ENCODE measurements around the gene MSANTD1. TPM values are rescaled to one million over a fixed set of nuclear protein-coding genes. Genes with fewer than 3 reads are reported as not detected.

MSANTD1 gene
- polyA plus RNA-seq, 1 donor from 2014 or later = 12.7 TPM

- Histone ChIP-seq H3K27me3 (ENCODE audit: insufficient read depth, low read depth, low read length) (no peaks in the 10 kb centered on the region), H3K79me2 (replicated peaks; ENCODE audit: insufficient read depth, low read length) (no peaks in the 10 kb centered on the region), H3K4me3 (ENCODE audit: low read length) (no peak overlapping the region), H2AFZ (ENCODE audit: low read depth, low read length) (no peak overlapping the region), H3K27ac (ENCODE audit: low read length) (no peak overlapping the region), H4K20me1 (ENCODE audit: insufficient read depth) (no peaks in the 10 kb centered on the region), H3K9ac (ENCODE audit: low read length) (no peak overlapping the region), H3K36me3 (ENCODE audit: insufficient read depth, low read length) (no peaks in the 10 kb centered on the region), H3K4me2 (ENCODE audit: low read length) (no peak overlapping the region), H3F3A (ENCODE audit: insufficient read depth, low read length, poor library complexity, severe bottlenecking) (no peaks in the 10 kb centered on the region), H3K9me3 (ENCODE audit: low read length) (no peaks in the 10 kb centered on the region), H3K9me2 (ENCODE audit: insufficient read depth, low read length) (no peaks in the 10 kb centered on the region)
- no peak for TF ChIP-seq SMC3 (conservative IDR thresholded peaks at IDR 0.05; ENCODE audit: poor library complexity)
- no peak for TF ChIP-seq EZH2 (IDR thresholded peaks at IDR 0.05; ENCODE audit: borderline replicate concordance, insufficient read depth, low read length, poor library complexity, severe bottlenecking)
- no peak for TF ChIP-seq RAD21 (conservative IDR thresholded peaks at IDR 0.05)
- TF ChIP-seq POLR2AphosphoS5 (IDR thresholded peaks at IDR 0.05) = no peak
- no peak for TF ChIP-seq MXI1 (conservative IDR thresholded peaks at IDR 0.05; ENCODE audit: poor library complexity, severe bottlenecking)
- no peak for TF ChIP-seq TAF1 (IDR thresholded peaks at IDR 0.05; ENCODE audit: low read depth)
- no peak for TF ChIP-seq CTCF (IDR thresholded peaks at IDR 0.05; ENCODE audit: poor library complexity, severe bottlenecking)
- TF ChIP-seq REST (IDR thresholded peaks at IDR 0.05; ENCODE audit: borderline replicate concordance) = no peak
- no peak for TF ChIP-seq EP300 (conservative IDR thresholded peaks at IDR 0.05; ENCODE audit: poor library complexity, severe bottlenecking)
Observed at GRCh38 chr4:3263876-3264193, 14.9 kb downstream of the MSANTD1 start.

- TF ChIP-seq EP300 (conservative IDR thresholded peaks at IDR 0.05; ENCODE audit: poor library complexity, severe bottlenecking) (no peak), EZH2 (IDR thresholded peaks at IDR 0.05; ENCODE audit: borderline replicate concordance, insufficient read depth, low read length, poor library complexity, severe bottlenecking) (no peak), TAF1 (IDR thresholded peaks at IDR 0.05; ENCODE audit: low read depth) (no peak), POLR2AphosphoS5 (IDR thresholded peaks at IDR 0.05) (no peak), SMC3 (conservative IDR thresholded peaks at IDR 0.05; ENCODE audit: poor library complexity) (no peak), RAD21 (conservative IDR thresholded peaks at IDR 0.05) (no peak), CTCF (IDR thresholded peaks at IDR 0.05; ENCODE audit: poor library complexity, severe bottlenecking) (no peak), MXI1 (conservative IDR thresholded peaks at IDR 0.05; ENCODE audit: poor library complexity, severe bottlenecking) (no peak), REST (IDR thresholded peaks at IDR 0.05; ENCODE audit: borderline replicate concordance) (no peak)
- no peaks in the 10 kb centered on the region for H4K20me1 ChIP-seq (ENCODE audit: insufficient read depth)
- no peak overlapping the region for H3K9ac ChIP-seq (ENCODE audit: low read length)
- no peaks in the 10 kb centered on the region for H3K9me3 ChIP-seq (ENCODE audit: low read length)
- H3K36me3 ChIP-seq (ENCODE audit: insufficient read depth, low read length) = no peaks in the 10 kb centered on the region
- no peaks in the 10 kb centered on the region for H3K27me3 ChIP-seq (ENCODE audit: insufficient read depth, low read depth, low read length)
- H3K4me2 ChIP-seq (ENCODE audit: low read length) = no peak overlapping the region
- H2AFZ ChIP-seq (ENCODE audit: low read depth, low read length) = no peak overlapping the region
- H3F3A ChIP-seq (ENCODE audit: insufficient read depth, low read length, poor library complexity, severe bottlenecking) = no peaks in the 10 kb centered on the region
- no peaks in the 10 kb centered on the region for H3K9me2 ChIP-seq (ENCODE audit: insufficient read depth, low read length)
- no peaks in the 10 kb centered on the region for H3K79me2 ChIP-seq (replicated peaks; ENCODE audit: insufficient read depth, low read length)
- no peak overlapping the region for H3K4me3 ChIP-seq (ENCODE audit: low read length)
- no peak overlapping the region for H3K27ac ChIP-seq (ENCODE audit: low read length)
Observed at GRCh38 chr4:3266076-3266475, 17.1 kb downstream of the MSANTD1 start.

Data from neural cell (in vitro differentiated cells).